HepG2 (cell line): ENCODE measurements around the gene IL4I1. TPM values are rescaled to one million over a fixed set of nuclear protein-coding genes. Genes with fewer than 3 reads are reported as not detected.

ENCODE experiments used
- ARID2 ChIP-seq: sonication (generic); formaldehyde crosslinking; IDR thresholded peaks from 2 replicates; pipeline ENCODE4 v1.8.1; 2022; ENCODE audit warnings: mild to moderate bottlenecking, missing genetic modification reagents, borderline replicate concordance
- CENPX ChIP-seq: sonication (generic); formaldehyde crosslinking; IDR thresholded peaks from 2 replicates; pipeline ENCODE4 v1.9.0; 2021; ENCODE audit warnings: mild to moderate bottlenecking, missing genetic modification reagents, moderate library complexity
- DPF2 ChIP-seq: sonication (generic); formaldehyde crosslinking; IDR thresholded peaks from 2 replicates; pipeline ENCODE4 v1.4.0; 2020; ENCODE audit warnings: mild to moderate bottlenecking, low read depth, missing genetic modification reagents, borderline replicate concordance
- ELF3 ChIP-seq: IDR thresholded peaks from 2 replicates; pipeline ENCODE4 v1.6.1; 2016; ENCODE audit warnings: missing genetic modification reagents, missing compliant biosample characterization
- HDAC2 ChIP-seq: sonication (generic); formaldehyde crosslinking; IDR thresholded peaks from 2 replicates; pipeline ENCODE4 v1.4.0; 2020; ENCODE audit warnings: missing genetic modification reagents
- HMG20A ChIP-seq: IDR thresholded peaks from 2 replicates; pipeline ENCODE4 v1.6.1; 2016; ENCODE audit warnings: borderline replicate concordance
- KAT8 ChIP-seq: IDR thresholded peaks from 2 replicates; pipeline ENCODE4 v1.6.1; 2016; ENCODE audit warnings: missing genetic modification reagents, missing compliant biosample characterization
- MAFK ChIP-seq, 2 experiments: IDR thresholded peaks in 1 of 2; conservative IDR thresholded peaks in 1 of 2; 2 replicates each; pipeline ENCODE4 v1.6.1; 2011; ENCODE audit warnings: improper control_type of control experiment in 2 of 2, low read length in 2 of 2
- MED13 ChIP-seq: sonication (generic); formaldehyde crosslinking; IDR thresholded peaks from 2 replicates; pipeline ENCODE4 v1.5.0; 2020; ENCODE audit warnings: missing genetic modification reagents
- NPAS2 ChIP-seq: sonication (generic); formaldehyde crosslinking; IDR thresholded peaks from 2 replicates; pipeline ENCODE4 v1.8.0; 2022; ENCODE audit warnings: mild to moderate bottlenecking, missing genetic modification reagents, borderline replicate concordance
- PHF20 ChIP-seq: sonication (generic); formaldehyde crosslinking; IDR thresholded peaks from 2 replicates; pipeline ENCODE4 v1.5.0; 2020; ENCODE audit warnings: mild to moderate bottlenecking, missing genetic modification reagents
- SRF ChIP-seq: IDR thresholded peaks from 2 replicates; pipeline ENCODE4 v1.6.1; 2011; ENCODE audit warnings: mild to moderate bottlenecking, low read depth, low read length, moderate library complexity
- THYN1 ChIP-seq: sonication (generic); formaldehyde crosslinking; IDR thresholded peaks from 2 replicates; pipeline ENCODE4 v1.8.1; 2023; ENCODE audit warnings: low read depth, mild to moderate bottlenecking, moderate library complexity, missing genetic modification reagents, borderline replicate concordance
- YY1 ChIP-seq: IDR thresholded peaks from 2 replicates; pipeline ENCODE4 v1.6.1; 2011; ENCODE audit warnings: low read length, low read depth, moderate library complexity, mild to moderate bottlenecking; ENCODE audit not compliant: insufficient read depth, insufficient replicate concordance
- ZKSCAN5 ChIP-seq: sonication (generic); formaldehyde crosslinking; IDR thresholded peaks from 2 replicates; pipeline ENCODE4 v1.5.1; 2020; ENCODE audit warnings: mild to moderate bottlenecking, missing genetic modification reagents
- ZNF205 ChIP-seq: IDR thresholded peaks from 2 replicates; pipeline ENCODE4 v1.6.1; 2018; ENCODE audit warnings: missing biosample characterization, missing genetic modification reagents
- ZNF577 ChIP-seq: sonication (generic); formaldehyde crosslinking; IDR thresholded peaks from 2 replicates; pipeline ENCODE4 v1.4.0; 2020; ENCODE audit warnings: mild to moderate bottlenecking, low read depth, missing genetic modification reagents, borderline replicate concordance
- ZNF607 ChIP-seq: sonication (generic); formaldehyde crosslinking; IDR thresholded peaks from 2 replicates; pipeline ENCODE4 v1.5.1; 2020; ENCODE audit warnings: missing genetic modification reagents, mild to moderate bottlenecking, borderline replicate concordance
- ZNF761 ChIP-seq: sonication (generic); formaldehyde crosslinking; conservative IDR thresholded peaks from 2 replicates; pipeline ENCODE4 v1.4.0; 2020; ENCODE audit warnings: mild to moderate bottlenecking, missing genetic modification reagents
- ZNF782 ChIP-seq: sonication (generic); formaldehyde crosslinking; IDR thresholded peaks from 2 replicates; pipeline ENCODE4 v1.4.0; 2020; ENCODE audit warnings: missing genetic modification reagents, mild to moderate bottlenecking, borderline replicate concordance
- polyA plus RNA-seq, 8 experiments: library from polyadenylated mRNA; depleted of rRNA in 3 of 8; stranded (reverse) in 7 of 8; unstranded in 1 of 8; fragments of >200 nt; fragmentation: Illumina TruSeq in 4 of 8; extraction: Trizol in 4 of 8; gene quantifications; 2 replicates each; pipeline versions ENCODE4 v1.2.1 to v1.2.3, GENCODE V29; 2011 to 2016; ENCODE audit warnings: low read depth in 4 of 8, missing spikeins in 1 of 8, mixed read lengths in 1 of 8; ENCODE audit not compliant: insufficient read depth in 1 of 8
- total RNA-seq, 5 experiments: library from RNA; depleted of rRNA; stranded (reverse); fragments of >200 nt; fragmentation: Illumina TruSeq; extraction: Trizol; gene quantifications; 2 replicates each; pipeline ENCODE4 v1.2.3, GENCODE V29; 2016; ENCODE audit warnings: low read depth in 1 of 5
- TF ChIP-seq, protein P1 (sequence below): sonication (generic); formaldehyde crosslinking; IDR thresholded peaks from 2 replicates; pipeline ENCODE4 v1.4.0; 2020; ENCODE audit warnings: missing genetic modification reagents, borderline replicate concordance
- TF ChIP-seq, protein P2 (sequence below): sonication (generic); formaldehyde crosslinking; IDR thresholded peaks from 2 replicates; pipeline ENCODE4 v1.5.0; 2020; ENCODE audit warnings: mild to moderate bottlenecking, low read depth, missing genetic modification reagents, borderline replicate concordance
- TF ChIP-seq, protein P3 (sequence below): sonication (generic); formaldehyde crosslinking; IDR thresholded peaks from 2 replicates; pipeline ENCODE4 v1.4.0; 2020; ENCODE audit warnings: missing genetic modification reagents, low read depth, mild to moderate bottlenecking, borderline replicate concordance
- TF ChIP-seq, protein P4 (sequence below): sonication (generic); formaldehyde crosslinking; IDR thresholded peaks from 2 replicates; pipeline ENCODE4 v1.9.0; 2022; ENCODE audit warnings: missing genetic modification reagents, mild to moderate bottlenecking, borderline replicate concordance

The IL4I1 gene
- total and polyA plus RNA-seq, 2 of the 13 experiments (the other 11 are each of a cell fraction or from before 2014, with no cell fraction given) = not detected

DNA sequence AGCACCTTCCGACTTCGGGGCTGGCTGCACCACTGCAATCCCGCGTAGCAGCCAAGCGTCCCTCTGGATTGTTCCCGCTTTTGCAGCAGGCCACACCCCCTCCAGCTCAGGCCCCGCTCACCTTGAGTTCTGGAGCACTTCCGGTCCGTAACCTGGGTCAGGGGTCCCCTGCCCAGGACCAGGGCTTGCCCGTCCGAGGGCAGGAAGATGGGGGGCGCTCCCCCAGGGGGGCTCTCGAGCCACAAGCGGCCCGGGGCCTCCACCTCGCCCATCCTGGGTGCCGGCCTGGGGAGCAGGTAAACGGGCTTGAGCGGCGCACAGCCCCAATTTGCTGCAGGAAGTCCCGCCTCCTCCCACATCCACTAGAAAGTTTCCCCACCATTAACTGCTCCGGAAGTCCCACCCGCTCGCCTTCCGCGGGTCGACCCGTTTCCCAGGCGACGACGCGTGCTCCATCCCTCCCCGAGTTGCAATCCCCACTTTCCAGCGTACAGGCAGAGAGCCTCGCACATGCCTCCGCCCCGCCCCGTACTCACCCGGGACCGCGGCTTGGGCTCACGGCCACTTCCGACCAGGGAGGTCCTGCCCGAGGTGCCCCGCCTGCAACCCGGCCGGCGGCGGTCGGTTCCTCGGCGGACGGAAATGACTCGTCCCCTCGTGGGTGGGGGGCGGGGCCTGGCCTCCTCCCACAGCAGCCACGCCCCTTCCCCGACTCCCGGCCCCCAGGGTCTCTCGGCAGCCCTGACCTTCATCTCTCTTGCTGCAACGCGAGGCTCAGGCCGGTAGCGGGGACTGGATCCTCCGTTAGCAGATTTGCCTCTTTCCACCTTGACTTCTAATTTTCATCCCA lies 29.5 kb downstream of the IL4I1 start, which contains the start of gene PNKP (continued):
- TF ChIP-seq HDAC2 (peak; percentile 64), THYN1 (CRISPR knock-in tag) (no peak), ELF3 (CRISPR knock-in tag) (no peak), ZNF607 (CRISPR knock-in tag) (no peak; the same call in 1 of the 2 replicates), MAFK (conservative IDR thresholded peaks at IDR 0.05 in 1 of 2, IDR thresholded peaks at IDR 0.05 in 1 of 2; ENCODE audit: low read length in 2 of 2) (no peak), ZNF577 (CRISPR knock-in tag) (0 out of 2 replicates have a peak, but pooled peaks have one; percentile 70), HMG20A (CRISPR knock-in tag) (no peak), ZNF761 (no peak), DPF2 (CRISPR knock-in tag) (no peak), MED13 (CRISPR knock-in tag) (peak; percentile 14; the same call in 1 of the 2 replicates), ZKSCAN5 (CRISPR knock-in tag) (no peak), NPAS2 (CRISPR knock-in tag) (no peak), CENPX (CRISPR knock-in tag) (no peak), ARID2 (CRISPR knock-in tag) (no peak), ZNF782 (CRISPR knock-in tag) (peak; percentile 45; the same call in 1 of the 2 replicates), SRF (no peak), YY1 (no peak), PHF20 (CRISPR knock-in tag) (peak; percentile 80), KAT8 (CRISPR knock-in tag) (peak; percentile 92), ZNF205 (CRISPR knock-in tag) (peak; percentile 21; the same call in 1 of the 2 replicates)
- TF ChIP-seq, protein P1, sequence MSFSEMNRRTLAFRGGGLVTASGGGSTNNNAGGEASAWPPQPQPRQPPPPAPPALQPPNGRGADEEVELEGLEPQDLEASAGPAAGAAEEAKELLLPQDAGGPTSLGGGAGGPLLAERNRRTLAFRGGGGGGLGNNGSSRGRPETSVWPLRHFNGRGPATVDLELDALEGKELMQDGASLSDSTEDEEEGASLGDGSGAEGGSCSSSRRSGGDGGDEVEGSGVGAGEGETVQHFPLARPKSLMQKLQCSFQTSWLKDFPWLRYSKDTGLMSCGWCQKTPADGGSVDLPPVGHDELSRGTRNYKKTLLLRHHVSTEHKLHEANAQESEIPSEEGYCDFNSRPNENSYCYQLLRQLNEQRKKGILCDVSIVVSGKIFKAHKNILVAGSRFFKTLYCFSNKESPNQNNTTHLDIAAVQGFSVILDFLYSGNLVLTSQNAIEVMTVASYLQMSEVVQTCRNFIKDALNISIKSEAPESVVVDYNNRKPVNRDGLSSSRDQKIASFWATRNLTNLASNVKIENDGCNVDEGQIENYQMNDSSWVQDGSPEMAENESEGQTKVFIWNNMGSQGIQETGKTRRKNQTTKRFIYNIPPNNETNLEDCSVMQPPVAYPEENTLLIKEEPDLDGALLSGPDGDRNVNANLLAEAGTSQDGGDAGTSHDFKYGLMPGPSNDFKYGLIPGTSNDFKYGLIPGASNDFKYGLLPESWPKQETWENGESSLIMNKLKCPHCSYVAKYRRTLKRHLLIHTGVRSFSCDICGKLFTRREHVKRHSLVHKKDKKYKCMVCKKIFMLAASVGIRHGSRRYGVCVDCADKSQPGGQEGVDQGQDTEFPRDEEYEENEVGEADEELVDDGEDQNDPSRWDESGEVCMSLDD (CRISPR knock-in tag) = no peak; the same call in 1 of the 2 replicates
- TF ChIP-seq, protein P2, sequence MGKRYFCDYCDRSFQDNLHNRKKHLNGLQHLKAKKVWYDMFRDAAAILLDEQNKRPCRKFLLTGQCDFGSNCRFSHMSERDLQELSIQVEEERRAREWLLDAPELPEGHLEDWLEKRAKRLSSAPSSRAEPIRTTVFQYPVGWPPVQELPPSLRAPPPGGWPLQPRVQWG = no peak
- TF ChIP-seq, protein P3, sequence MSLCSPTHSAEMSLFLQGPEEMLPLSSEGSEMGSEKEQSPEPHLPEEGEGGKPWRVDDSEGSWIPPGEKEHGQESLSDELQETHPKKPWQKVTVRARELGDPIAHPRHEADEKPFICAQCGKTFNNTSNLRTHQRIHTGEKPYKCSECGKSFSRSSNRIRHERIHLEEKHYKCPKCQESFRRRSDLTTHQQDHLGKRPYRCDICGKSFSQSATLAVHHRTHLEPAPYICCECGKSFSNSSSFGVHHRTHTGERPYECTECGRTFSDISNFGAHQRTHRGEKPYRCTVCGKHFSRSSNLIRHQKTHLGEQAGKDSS = 0 out of 2 replicates have a peak, but pooled peaks have one; percentile 4
- TF ChIP-seq, protein P4, sequence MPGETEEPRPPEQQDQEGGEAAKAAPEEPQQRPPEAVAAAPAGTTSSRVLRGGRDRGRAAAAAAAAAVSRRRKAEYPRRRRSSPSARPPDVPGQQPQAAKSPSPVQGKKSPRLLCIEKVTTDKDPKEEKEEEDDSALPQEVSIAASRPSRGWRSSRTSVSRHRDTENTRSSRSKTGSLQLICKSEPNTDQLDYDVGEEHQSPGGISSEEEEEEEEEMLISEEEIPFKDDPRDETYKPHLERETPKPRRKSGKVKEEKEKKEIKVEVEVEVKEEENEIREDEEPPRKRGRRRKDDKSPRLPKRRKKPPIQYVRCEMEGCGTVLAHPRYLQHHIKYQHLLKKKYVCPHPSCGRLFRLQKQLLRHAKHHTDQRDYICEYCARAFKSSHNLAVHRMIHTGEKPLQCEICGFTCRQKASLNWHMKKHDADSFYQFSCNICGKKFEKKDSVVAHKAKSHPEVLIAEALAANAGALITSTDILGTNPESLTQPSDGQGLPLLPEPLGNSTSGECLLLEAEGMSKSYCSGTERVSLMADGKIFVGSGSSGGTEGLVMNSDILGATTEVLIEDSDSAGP (CRISPR knock-in tag) = peak; percentile 88; the same call in 1 of the 2 replicates
